Left ventricle myocardium inferior (tissue), 1 donor: ENCODE data around the gene BEX1. TPM values are rescaled to one million over a fixed set of nuclear protein-coding genes. Genes with fewer than 3 reads are reported as not detected.

Source experiments
- DNase-seq: peaks from one replicate; pipeline ENCODE4 v3.0.0-alpha.2; 2020
- H3K27ac ChIP-seq: fragments of 200-600 bp; replicated peaks from 2 replicates; pipeline ENCODE4 v1.8.0; 2021
- H3K27me3 ChIP-seq: fragments of 200-600 bp; 2 replicates; pipeline ENCODE4 v1.8.0; 2021; ENCODE audit warnings: low read depth
- H3K36me3 ChIP-seq: fragments of 200-600 bp; 2 replicates; pipeline ENCODE4 v1.8.0; 2021
- H3K4me1 ChIP-seq: fragments of 200-600 bp; 2 replicates; pipeline ENCODE4 v1.8.0; 2021
- H3K4me3 ChIP-seq: fragments of 200-600 bp; 2 replicates; pipeline ENCODE4 v1.8.0; 2021; ENCODE audit warnings: mild to moderate bottlenecking, moderate library complexity
- H3K9me3 ChIP-seq: fragments of 200-600 bp; replicated peaks from 2 replicates; pipeline ENCODE4 v1.8.0; 2021
- CTCF ChIP-seq: fragments of 200-600 bp; IDR thresholded peaks from 2 replicates; pipeline ENCODE4 v1.8.0; 2021; ENCODE audit warnings: antibody characterized with exemption, mild to moderate bottlenecking, borderline replicate concordance
- intact Hi-C: fragments of 100-400 bp; cut with micrococcal nuclease; formaldehyde crosslinking; loops from one replicate; pipeline ENCODE4 v1.11.0; 2022
- total RNA-seq: library from RNA; stranded (reverse); fragmentation: NEBNext Ultra II Directional; extraction: Animal tissue kit (Norgen Biotek cat#: 25700); gene quantifications from one replicate; pipeline ENCODE4 v1.2.1, GENCODE V29; 2021
- donor health status: DM: no; HTN: yes; CAD: no; lungs with severe emphysema.

The BEX1 gene
- total RNA-seq, 1 donor from 2014 or later, result 10.8 TPM

GRCh38 chrX:103100484-103100883 lies 36.5 kb upstream of the BEX1 start:
- no peak for DNase-seq
- no peaks in the 10 kb centered on the region for H3K36me3 ChIP-seq
- intact Hi-C loops, result no loop called here

GRCh38 chrX:103099691-103100090 lies 35.7 kb upstream of the BEX1 start:
- intact Hi-C loops, result no loop called here

More at GRCh38 chrX:103100484-103100883, 36.5 kb upstream of the BEX1 start:
- H3K4me3 ChIP-seq, result no peak overlapping the region
- H3K27ac ChIP-seq, result no peak overlapping the region
- H3K4me1 ChIP-seq, result peaks cover 3% of the 10 kb centered on the region
- H3K9me3 ChIP-seq, result no peaks in the 10 kb centered on the region
- no peaks in the 10 kb centered on the region for H3K27me3 ChIP-seq
- TF ChIP-seq CTCF, result no peak

GRCh38 chrX:103098488-103098887 lies 34.5 kb upstream of the BEX1 start:
- H3K36me3 ChIP-seq, result no peaks in the 10 kb centered on the region
- DNase-seq, result no peak
- no peak overlapping the region for H3K4me3 ChIP-seq
- no peak for TF ChIP-seq CTCF
- intact Hi-C loops, result no loop called here
- no peaks in the 10 kb centered on the region for H3K9me3 ChIP-seq
- no peaks in the 10 kb centered on the region for H3K27me3 ChIP-seq
- peaks cover 3% of the 10 kb centered on the region for H3K4me1 ChIP-seq
- no peak overlapping the region for H3K27ac ChIP-seq

More at GRCh38 chrX:103099691-103100090, 35.7 kb upstream of the BEX1 start:
- Histone ChIP-seq H3K4me1 (peaks cover 3% of the 10 kb centered on the region), H3K4me3 (no peak overlapping the region), H3K27me3 (no peaks in the 10 kb centered on the region), H3K9me3 (no peaks in the 10 kb centered on the region), H3K27ac (no peak overlapping the region), H3K36me3 (no peaks in the 10 kb centered on the region)
- no peak for TF ChIP-seq CTCF
- no peak for DNase-seq

- Histone ChIP-seq H3K4me1 (no peaks in the 10 kb centered on the region), H3K36me3 (no peaks in the 10 kb centered on the region), H3K4me3 (no peak within 1 kb of the TSS), H3K27me3 (no peaks in the 10 kb centered on the region), H3K9me3 (no peaks in the 10 kb centered on the region), H3K27ac (no peak within 1 kb of the TSS)
- TF ChIP-seq CTCF, result no peak
- DNase-seq, result no peak
- intact Hi-C loops, result no loop called here
Measured at GRCh38 chrX:103092942-103093341, 29.0 kb upstream of the BEX1 start, which contains the start of gene NXF3. NXF3 (minus strand) TSS chrX:103093143; CDS start chrX:103093023, 120 bp downstream.

- no peaks in the 10 kb centered on the region for H3K4me1 ChIP-seq
- H3K27ac ChIP-seq, result no peak overlapping the region
- H3K9me3 ChIP-seq, result no peaks in the 10 kb centered on the region
- no peak for DNase-seq
- H3K4me3 ChIP-seq, result no peak overlapping the region
- intact Hi-C loops, result no loop called here
- H3K36me3 ChIP-seq, result no peaks in the 10 kb centered on the region
- H3K27me3 ChIP-seq, result no peaks in the 10 kb centered on the region
- TF ChIP-seq CTCF, result no peak
Measured at GRCh38 chrX:103081051-103081450, 17.1 kb upstream of the BEX1 start.

- no peaks in the 10 kb centered on the region for H3K4me1 ChIP-seq
- no peak overlapping the region for H3K27ac ChIP-seq
- intact Hi-C loops, result no loop called here
- no peak for TF ChIP-seq CTCF
- no peaks in the 10 kb centered on the region for H3K27me3 ChIP-seq
- no peak for DNase-seq
- no peak overlapping the region for H3K4me3 ChIP-seq
- H3K36me3 ChIP-seq, result no peaks in the 10 kb centered on the region
- H3K9me3 ChIP-seq, result no peaks in the 10 kb centered on the region
Measured at GRCh38 chrX:103073467-103073866, 9.5 kb upstream of the BEX1 start.
